A549 (cell line): ENCODE data around the gene HRC. TPM values are rescaled to one million over a fixed set of nuclear protein-coding genes. Genes with fewer than 3 reads are reported as not detected.

Experiments used
- ATAC-seq, 2 experiments: fragments of 200-7000 bp in 1 of 2; fragments of >200 bp in 1 of 2; cut with Nextera tagmentation in 1 of 2; cut with Tn5 transposase in 1 of 2; 3 replicates each; pipeline versions ENCODE4 v1.8.0 to v1.9.1; 2018 to 2020; ENCODE audit warnings: mild to moderate bottlenecking in 1 of 2, moderate library complexity in 1 of 2
- CTCF ChIA-PET: fragments of 300-600 bp; sonication (Branson Sonifier 250); formaldehyde crosslinking; extraction: SDS; loops from one replicate; lab custom pipeline; 2021; ENCODE audit warnings: antibody characterized with exemption, inconsistent platforms; lab: Yijun Ruan, JAX
- POLR2A ChIA-PET: fragments of 350-600 bp; formaldehyde crosslinking; extraction: SDS; loops from one replicate; lab custom pipeline; 2021; ENCODE audit warnings: antibody characterized with exemption, inconsistent platforms; lab: Yijun Ruan, JAX
- DNase-seq, 2 experiments: peaks; one replicate each; pipeline versions ENCODE4 v3.0.0 to v3.0.0-alpha.2; 2011 to 2016; ENCODE audit warnings: low read depth in 1 of 2, low spot score in 1 of 2
- FAIRE-seq: peaks from 2 replicates; lab custom pipeline; 2011; peaks lifted over from hg19 to GRCh38; lab: Jason Lieb, UNC
- H3K27ac ChIP-seq, 2 experiments: fragments of >200 bp; sonication (Bioruptor Twin); formaldehyde crosslinking; 3 replicates each; pipeline ENCODE4 v1.5.1; 2016 to 2017
- H3K4me1 ChIP-seq: fragments of >200 bp; sonication (Bioruptor Twin); formaldehyde crosslinking; 3 replicates; pipeline ENCODE4 v1.6.1; 2016
- H3K4me2 ChIP-seq: fragments of >200 bp; sonication (Bioruptor Twin); formaldehyde crosslinking; 3 replicates; pipeline ENCODE4 v1.6.1; 2016
- H3K4me3 ChIP-seq: fragments of >200 bp; sonication (Bioruptor Twin); formaldehyde crosslinking; 3 replicates; pipeline ENCODE4 v1.5.1; 2016
- H3K9me3 ChIP-seq: fragments of >200 bp; sonication (Bioruptor Twin); formaldehyde crosslinking; 3 replicates; pipeline ENCODE4 v1.6.1; 2016
- CBX8 ChIP-seq: fragments of 200-600 bp; sonication (generic); IDR thresholded peaks from 2 replicates; pipeline ENCODE4 v1.6.1; 2016
- CEBPB ChIP-seq, 2 experiments: fragments of >200 bp in 1 of 2; sonication (Bioruptor Twin) in 1 of 2; formaldehyde crosslinking in 1 of 2; IDR thresholded peaks; 2 replicates each; pipeline ENCODE4 v1.6.1; 2012 to 2016
- CHD2 ChIP-seq: fragments of 150-350 bp; IDR thresholded peaks from 2 replicates; pipeline ENCODE4 v1.6.1; 2014; ENCODE audit warnings: low read length; ENCODE audit not compliant: partially characterized antibody
- CTCF ChIP-seq: fragments of >200 bp; sonication (Bioruptor Twin); formaldehyde crosslinking; IDR thresholded peaks from 3 replicates; pipeline ENCODE4 v1.5.1; 2016
- EHMT2 ChIP-seq: fragments of 200-600 bp; sonication (generic); IDR thresholded peaks from 2 replicates; pipeline ENCODE4 v1.6.1; 2016; ENCODE audit warnings: antibody characterized with exemption, low read depth, mild to moderate bottlenecking, moderate library complexity
- FOSB ChIP-seq: fragments of 250-450 bp; sonication (Bioruptor Pico); IDR thresholded peaks from 2 replicates; pipeline ENCODE4 v1.5.0; 2020; ENCODE audit warnings: mild to moderate bottlenecking, moderate library complexity
- GATA3 ChIP-seq: IDR thresholded peaks from 2 replicates; pipeline ENCODE4 v1.6.1; 2012; ENCODE audit warnings: borderline replicate concordance
- HDAC2 ChIP-seq: fragments of 200-600 bp; sonication (generic); IDR thresholded peaks from 2 replicates; pipeline ENCODE4 v1.6.1; 2016
- HOXA7 ChIP-seq: fragments of 250-450 bp; sonication (Bioruptor Pico); IDR thresholded peaks from 2 replicates; pipeline ENCODE4 v1.5.0; 2020; ENCODE audit warnings: mild to moderate bottlenecking, moderate library complexity
- HOXB5 ChIP-seq: fragments of 250-450 bp; sonication (Bioruptor Pico); IDR thresholded peaks from 2 replicates; pipeline ENCODE4 v1.5.0; 2020; ENCODE audit warnings: mild to moderate bottlenecking, moderate library complexity
- MAZ ChIP-seq: fragments of 150-350 bp; IDR thresholded peaks from 2 replicates; pipeline ENCODE4 v1.6.1; 2014; ENCODE audit warnings: antibody characterized with exemption, low read depth, low read length, borderline replicate concordance
- MYC ChIP-seq: IDR thresholded peaks from 2 replicates; pipeline ENCODE4 v1.6.1; 2012; ENCODE audit warnings: mild to moderate bottlenecking, inconsistent platforms, low read length, improper control_type of control experiment, borderline replicate concordance
- POLR2A ChIP-seq: IDR thresholded peaks from 2 replicates; pipeline ENCODE4 v1.6.1; 2012; ENCODE audit warnings: mild to moderate bottlenecking, low read length
- RAD21 ChIP-seq, 2 experiments: fragments of >200 bp in 1 of 2; sonication (Bioruptor Twin) in 1 of 2; formaldehyde crosslinking in 1 of 2; IDR thresholded peaks in 1 of 2; conservative IDR thresholded peaks in 1 of 2; 2 replicates in 1 of 2; 3 replicates in 1 of 2; pipeline ENCODE4 v1.6.1; 2012 to 2018; ENCODE audit warnings: inconsistent platforms in 1 of 2
- RCOR1 ChIP-seq: fragments of 150-350 bp; IDR thresholded peaks from 2 replicates; pipeline ENCODE4 v1.6.1; 2014; ENCODE audit warnings: antibody characterized with exemption, low read length, low read depth
- REST ChIP-seq: fragments of 200-600 bp; sonication (generic); IDR thresholded peaks from 2 replicates; pipeline ENCODE4 v1.6.1; 2016; ENCODE audit warnings: antibody characterized with exemption, mild to moderate bottlenecking, moderate library complexity
- RNF2 ChIP-seq: fragments of 200-600 bp; sonication (generic); IDR thresholded peaks from 2 replicates; pipeline ENCODE4 v1.6.1; 2016; ENCODE audit warnings: low read depth, mild to moderate bottlenecking, antibody characterized with exemption, moderate library complexity, borderline replicate concordance
- SMC3 ChIP-seq: fragments of >200 bp; sonication (Bioruptor Twin); formaldehyde crosslinking; IDR thresholded peaks from 3 replicates; pipeline ENCODE4 v1.6.1; 2018; ENCODE audit warnings: inconsistent platforms
- SREBF2 ChIP-seq: fragments of 450-650 bp; IDR thresholded peaks from 2 replicates; pipeline ENCODE4 v1.6.1; 2014; ENCODE audit warnings: mild to moderate bottlenecking, moderate library complexity
- TP53 ChIP-seq: fragments of 250-450 bp; sonication (Bioruptor Pico); IDR thresholded peaks from 2 replicates; pipeline ENCODE4 v1.5.0; 2021; ENCODE audit warnings: mild to moderate bottlenecking, moderate library complexity
- WGBS: methylation state at CpG from one replicate; pipeline ENCODE4 v1.1.6; 2017; ENCODE audit errors: missing lambda C conversion rate; 5-methylcytosine and 5-hydroxymethylcytosine counted together
- polyA plus RNA-seq, 4 experiments: library from polyadenylated mRNA; depleted of rRNA in 3 of 4; stranded (reverse); fragments of >200 nt; fragmentation: RNase III in 1 of 4; extraction: RNeasy Plus Mini Kit Qiagen cat#74134 plus additional on column Dnase treatment in 1 of 4; gene quantifications; 2 replicates in 3 of 4; 3 replicates in 1 of 4; pipeline ENCODE4 v1.2.3, GENCODE V29; 2011 to 2017
- TF ChIP-seq, protein P1 (sequence below): fragments of 250-450 bp; sonication (Bioruptor Pico); IDR thresholded peaks from 2 replicates; pipeline ENCODE4 v1.5.0; 2020; ENCODE audit warnings: low read depth, mild to moderate bottlenecking, moderate library complexity
- TF ChIP-seq, protein P2 (sequence below): IDR thresholded peaks from 2 replicates; pipeline ENCODE4 v1.6.1; 2012

The HRC gene
- polyA plus RNA-seq, 2 of the 4 experiments (the other 2 are of a cell fraction): 0.04 TPM

GRCh38 chr19:49120325-49120683 is 34.9 kb downstream of the HRC start:
- H3K4me1 ChIP-seq: peaks cover 16% of the 10 kb centered on the region
- ATAC-seq: peak in 1 of 2 experiments; percentile 1; a peak in 1 of 6 replicates
- no peak for TF ChIP-seq MYC
- TF ChIP-seq HOXB5 (CRISPR knock-in tag): no peak
- TF ChIP-seq POLR2A: no peak
- no peak for TF ChIP-seq CBX8
- 0 out of 2 replicates have a peak, but pooled peaks have one; percentile 28 for TF ChIP-seq EHMT2
- TF ChIP-seq REST: peak; percentile 87
- TF ChIP-seq MAZ: no peak
- no peak for TF ChIP-seq HDAC2
- no peak for TF ChIP-seq RAD21 (conservative IDR thresholded peaks at IDR 0.05 in 1 of 2, IDR thresholded peaks at IDR 0.05 in 1 of 2)
- TF ChIP-seq CEBPB (IDR thresholded peaks at IDR 0.05): no peak
- TF ChIP-seq, protein P1, sequence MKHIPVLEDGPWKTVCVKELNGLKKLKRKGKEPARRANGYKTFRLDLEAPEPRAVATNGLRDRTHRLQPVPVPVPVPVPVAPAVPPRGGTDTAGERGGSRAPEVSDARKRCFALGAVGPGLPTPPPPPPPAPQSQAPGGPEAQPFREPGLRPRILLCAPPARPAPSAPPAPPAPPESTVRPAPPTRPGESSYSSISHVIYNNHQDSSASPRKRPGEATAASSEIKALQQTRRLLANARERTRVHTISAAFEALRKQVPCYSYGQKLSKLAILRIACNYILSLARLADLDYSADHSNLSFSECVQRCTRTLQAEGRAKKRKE (CRISPR knock-in tag): no peak
- no peak for TF ChIP-seq TP53
- TF ChIP-seq, all 56 proteins: peak for 2
- FAIRE-seq (no peak), DNase-seq (no peak)
- 30% methylated on average over 11 of the region's 16 CpGs for whole genome bisulfite sequencing
- Histone ChIP-seq H3K27ac (peak overlapping the region in 1 of 2 experiments; percentile 95; a peak in 2 of 6 replicates), H3K4me2 (peak overlapping the region; percentile 87), H3K9me3 (no peaks in the 10 kb centered on the region), H3K4me3 (peak overlapping the region; percentile 62)
- POLR2A ChIA-PET: interaction anchor here (0.8 to 1.2 kb wide), 3 partner anchors 20 to 127 kb away, joined by 3 to 5 read pairs (median 4); partner anchors contain the start of gene RUVBL2
- CTCF ChIA-PET: interaction anchor here (0.6 to 21.0 kb wide), 14 partner anchors 11 to 449 kb away, joined by 3 to 298 read pairs (median 4); partner anchors contain the start of genes GYS1 and RUVBL2

GRCh38 chr19:49119411-49120324 is 35.5 kb downstream of the HRC start, which contains the start of gene PPFIA3:
PPFIA3 (plus strand) TSS chr19:49119544; CDS start chr19:49127874, 8,330 bp downstream.
- WGBS: 1% methylated on average over 15 of the region's 90 CpGs
- peak within 1 kb of the TSS; percentile 62 for H3K4me3 ChIP-seq
- peak; percentile 57 to 61 for ATAC-seq
- POLR2A ChIA-PET: interaction anchor here (0.8 to 1.2 kb wide), 3 partner anchors 19 to 126 kb away, joined by 3 to 5 read pairs (median 4); partner anchors contain the start of gene RUVBL2
- CTCF ChIA-PET: interaction anchor here (0.6 to 21.0 kb wide), 14 partner anchors 11 to 450 kb away, joined by 3 to 298 read pairs (median 4); partner anchors contain the start of genes GYS1 and RUVBL2
- peak in 1 of 2 experiments; percentile 62 for DNase-seq
- peaks cover 19% of the 10 kb centered on the region for H3K4me1 ChIP-seq
- no peaks in the 10 kb centered on the region for H3K9me3 ChIP-seq
- peak within 1 kb of the TSS; percentile 95 for H3K27ac ChIP-seq
- H3K4me2 ChIP-seq: peak within 1 kb of the TSS; percentile 87
- no peak for FAIRE-seq
- TF ChIP-seq CHD2 (no peak), FOSB (CRISPR knock-in tag) (no peak), GATA3 (no peak), REST (peak; percentile 97), SREBF2 (no peak), SMC3 (no peak), HOXA7 (no peak), RCOR1 (no peak), RAD21 (conservative IDR thresholded peaks at IDR 0.05 in 1 of 2, IDR thresholded peaks at IDR 0.05 in 1 of 2) (no peak), RNF2 (peak; percentile 70; the same call in 1 of the 2 replicates), CTCF (no peak)
- TF ChIP-seq, protein P2, sequence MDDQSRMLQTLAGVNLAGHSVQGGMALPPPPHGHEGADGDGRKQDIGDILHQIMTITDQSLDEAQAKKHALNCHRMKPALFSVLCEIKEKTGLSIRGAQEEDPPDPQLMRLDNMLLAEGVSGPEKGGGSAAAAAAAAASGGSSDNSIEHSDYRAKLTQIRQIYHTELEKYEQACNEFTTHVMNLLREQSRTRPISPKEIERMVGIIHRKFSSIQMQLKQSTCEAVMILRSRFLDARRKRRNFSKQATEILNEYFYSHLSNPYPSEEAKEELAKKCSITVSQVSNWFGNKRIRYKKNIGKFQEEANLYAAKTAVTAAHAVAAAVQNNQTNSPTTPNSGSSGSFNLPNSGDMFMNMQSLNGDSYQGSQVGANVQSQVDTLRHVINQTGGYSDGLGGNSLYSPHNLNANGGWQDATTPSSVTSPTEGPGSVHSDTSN: no peak
